Fibroblast of the aortic adventitia (primary cell): ENCODE results near the gene PCYT2. TPM values are rescaled to one million over a fixed set of nuclear protein-coding genes. Genes with fewer than 3 reads are reported as not detected.

Experiments used
- DNase-seq: peaks from one replicate; pipeline ENCODE4 v3.0.0-alpha.2; 2010; ENCODE audit warnings: low read depth
- H3K4me3 ChIP-seq: 2 replicates; pipeline ENCODE4 v1.5.1; 2011; ENCODE audit warnings: low read depth, mild to moderate bottlenecking, control low read depth, low read length, moderate library complexity
- CTCF ChIP-seq: IDR thresholded peaks from 2 replicates; pipeline ENCODE4 v1.5.1; 2011; ENCODE audit warnings: mild to moderate bottlenecking, low read length, control low read depth, inconsistent platforms; ENCODE audit not compliant: insufficient read depth
- total RNA-seq: library from RNA; depleted of rRNA; stranded (reverse); fragments of >200 nt; gene quantifications from 2 replicates; pipeline ENCODE4 v1.2.3, GENCODE V29; 2012; ENCODE audit warnings: low replicate concordance

Gene PCYT2
- total RNA-seq, 1 donor: 36.7 TPM

- TF ChIP-seq CTCF: no peak
- peak overlapping the region; percentile 83 for H3K4me3 ChIP-seq
- DNase-seq: peak; percentile 84
Measured at GRCh38 chr17:81871387-81872230, 39.6 kb downstream of the PCYT2 start.

- no peak for DNase-seq
- H3K4me3 ChIP-seq: peak within 1 kb of the TSS; percentile 83
- TF ChIP-seq CTCF: no peak
Measured at GRCh38 chr17:81870981-81871386, 40.2 kb downstream of the PCYT2 start, which contains the start of gene ARHGDIA. Gene ARHGDIA (minus strand): TSS chr17:81871337. CDS start chr17:81869930, 1,407 bp downstream.

- peak overlapping the region; percentile 83 for H3K4me3 ChIP-seq
- TF ChIP-seq CTCF: no peak
- DNase-seq: peak; percentile 52
Measured at GRCh38 chr17:81870131-81870980, 40.8 kb downstream of the PCYT2 start.

GRCh38 chr17:81869221-81870130 lies 41.7 kb downstream of the PCYT2 start:
- DNase-seq: peak; percentile 33
- peak overlapping the region; percentile 83 for H3K4me3 ChIP-seq
- TF ChIP-seq CTCF: peak; percentile 74

- DNase-seq: peak; percentile 80
- peak overlapping the region; percentile 83 for H3K4me3 ChIP-seq
- no peak for TF ChIP-seq CTCF
Measured at GRCh38 chr17:81868674-81869220, 42.5 kb downstream of the PCYT2 start.
